Ramos (cell line): ENCODE data around the gene LEPR.

ENCODE experiments used
- in situ Hi-C: fragments of 300-500 bp; cut with MboI; formaldehyde crosslinking; loops from one replicate; pipeline ENCODE4 v1.14.3; 2022; ENCODE audit warnings: low sequenced_read_pairs; ENCODE audit not compliant: unreplicated experiment

LEPR gene

GRCh38 chr1:65409816-65410326, 10.6 kb upstream of the LEPR start:
- in situ Hi-C loops: loop anchor here (25.0 kb wide), 2 partner anchors 877 to 977 kb away; no protein-coding TSS in a partner anchor

DNA sequence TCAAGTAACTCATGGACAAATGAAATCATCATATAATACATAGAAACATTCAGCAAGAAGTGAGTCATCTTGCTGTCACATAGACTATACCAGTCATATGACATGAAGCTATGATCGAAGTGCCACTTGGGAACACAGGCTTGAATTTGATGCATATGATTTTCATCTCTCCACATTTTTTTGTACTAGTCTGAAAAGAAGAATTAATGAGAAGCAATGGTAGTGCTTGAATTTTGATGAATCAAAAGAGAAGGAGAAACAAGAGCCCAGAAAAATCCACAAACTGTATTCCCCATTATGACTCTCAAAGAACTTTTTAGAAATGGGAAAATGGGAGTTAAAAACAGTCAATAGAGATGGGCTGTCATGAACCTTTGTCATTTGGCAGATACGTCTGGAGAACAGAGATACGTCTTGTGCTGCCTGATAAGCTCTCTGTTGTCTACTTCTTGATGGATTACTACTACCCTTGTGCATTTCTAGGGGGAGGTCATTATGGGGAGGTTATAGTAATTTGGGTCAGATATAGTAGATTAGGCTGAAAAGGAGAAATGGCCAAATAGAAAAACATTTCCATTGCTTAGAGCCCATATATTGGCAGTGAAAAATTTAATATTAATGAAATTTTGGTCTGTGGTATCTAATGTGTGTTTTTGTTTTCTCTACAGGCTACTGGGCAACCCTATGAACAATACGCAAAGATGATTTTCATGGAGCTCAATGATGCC, 8.0 kb upstream of the LEPR start:
- in situ Hi-C loops: loop anchor here (25.0 kb wide), 2 partner anchors 875 to 975 kb away; no protein-coding TSS in a partner anchor

DNA sequence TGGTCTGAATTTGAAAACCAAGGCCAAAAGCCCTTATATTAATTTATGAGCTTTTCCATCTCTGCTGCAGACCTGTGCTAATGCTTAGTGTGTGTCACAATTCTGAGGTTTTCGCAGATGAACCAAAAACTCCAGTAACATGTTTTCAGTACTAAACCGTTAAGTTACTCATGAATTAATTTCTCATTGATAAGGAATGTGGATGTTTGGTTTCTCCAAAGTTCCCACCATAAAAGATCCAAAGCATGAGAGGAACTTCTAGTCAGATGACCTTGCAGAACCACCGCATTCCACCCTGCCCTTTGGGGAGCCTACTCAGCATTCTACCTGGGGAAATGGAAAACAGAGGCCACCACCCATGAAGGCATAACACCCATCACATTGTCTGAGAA, 7.5 kb upstream of the LEPR start:
- in situ Hi-C loops: loop anchor here (25.0 kb wide), 2 partner anchors 874 to 974 kb away; no protein-coding TSS in a partner anchor

DNA sequence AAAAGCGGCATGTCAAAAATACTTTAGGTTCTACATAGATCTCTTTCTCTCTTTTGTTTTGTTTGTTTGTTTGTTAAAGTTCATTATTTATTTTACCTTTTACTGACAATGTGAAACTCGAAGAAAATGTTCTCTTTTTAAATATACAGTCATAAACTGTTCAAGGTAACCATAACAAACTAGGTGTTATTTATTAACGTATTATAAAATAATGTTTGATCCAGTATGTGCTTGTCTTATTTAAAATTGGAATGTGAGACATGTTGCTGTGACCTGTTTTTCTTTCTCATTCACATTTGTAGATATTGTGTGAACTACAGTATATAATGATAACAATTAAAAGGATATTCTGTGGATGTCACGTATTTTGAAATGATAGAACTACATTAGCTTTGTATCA, 5.9 kb upstream of the LEPR start:
- in situ Hi-C loops: loop anchor here (25.0 kb wide), 2 partner anchors 873 to 973 kb away; no protein-coding TSS in a partner anchor

DNA sequence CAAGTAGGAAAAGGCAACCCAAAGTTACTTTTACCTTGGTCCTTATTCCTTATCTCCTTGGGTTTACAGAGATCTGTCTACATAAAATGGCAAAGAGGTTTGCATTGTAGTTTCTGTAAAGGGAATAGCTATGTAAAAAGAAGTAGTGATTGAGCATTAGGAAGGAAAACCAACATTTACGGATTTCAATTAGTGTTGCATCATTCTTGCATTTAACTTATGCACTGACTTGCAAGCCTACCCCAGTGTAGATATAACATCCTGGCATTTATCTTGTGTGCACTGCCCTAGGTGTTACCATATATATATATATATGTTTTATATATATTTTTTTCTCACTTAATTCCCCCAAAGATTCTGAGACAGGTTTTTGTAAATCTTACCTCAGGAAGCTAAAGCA, 3.7 kb upstream of the LEPR start:
- in situ Hi-C loops: loop anchor here (25.0 kb wide), 2 partner anchors 871 to 971 kb away; no protein-coding TSS in a partner anchor

GRCh38 chr1:65417729-65418128, 2.7 kb upstream of the LEPR start:
- in situ Hi-C loops: loop anchor here (25.0 kb wide), 2 partner anchors 870 to 970 kb away; no protein-coding TSS in a partner anchor

GRCh38 chr1:65418522-65419185, 1.8 kb upstream of the LEPR start:
- in situ Hi-C loops: loop anchor here (25.0 kb wide), 2 partner anchors 869 to 969 kb away; no protein-coding TSS in a partner anchor

DNA sequence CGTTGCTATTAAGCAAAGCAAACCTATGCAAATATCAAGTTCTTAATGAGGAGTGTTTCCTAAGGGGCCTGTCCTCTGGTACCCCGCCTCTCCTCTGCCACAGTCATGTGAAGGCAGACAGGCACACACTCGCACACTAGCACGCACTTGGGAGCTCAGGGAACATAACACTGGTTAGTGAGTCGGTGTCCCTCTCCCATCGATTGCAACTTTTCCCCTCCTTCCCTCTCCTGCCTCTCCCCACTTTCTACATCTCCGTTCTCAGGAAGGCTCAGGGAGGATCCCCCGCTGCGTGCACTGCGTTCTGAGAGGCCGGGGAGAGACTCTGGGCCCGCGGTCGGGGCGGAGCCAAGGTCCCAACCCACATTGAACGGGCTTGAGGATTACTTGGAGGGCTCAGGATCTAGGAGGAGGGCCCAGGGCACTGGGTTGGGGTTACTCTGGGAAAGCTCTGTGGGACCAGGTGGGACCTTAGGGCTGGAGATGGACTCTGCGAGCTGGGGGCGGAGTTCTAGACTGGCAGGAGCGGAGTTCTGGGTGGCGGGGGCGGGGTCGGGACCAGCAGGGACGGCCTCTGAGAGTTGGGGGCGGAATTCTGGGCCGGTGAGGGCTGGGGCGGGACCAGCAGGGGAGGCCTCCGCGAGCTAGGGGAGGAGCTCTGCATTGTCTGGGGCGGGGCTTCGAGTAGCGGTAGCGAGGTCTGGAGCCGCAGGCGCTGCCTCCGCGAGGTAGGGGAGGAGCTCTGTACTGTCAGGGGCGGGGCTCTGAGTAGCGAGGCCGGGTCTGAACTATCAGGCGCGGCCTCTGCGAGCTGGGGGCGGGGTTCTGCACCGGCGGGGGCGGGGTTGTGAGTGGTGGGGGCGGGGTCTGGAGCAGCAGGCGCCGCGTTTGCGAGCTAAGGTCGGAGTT, 533 bp upstream of the LEPR start:
- in situ Hi-C loops: loop anchor here (10.0 to 25.0 kb wide), 3 partner anchors 165 to 967 kb away; no protein-coding TSS in a partner anchor

- in situ Hi-C loops: loop anchor here (10.0 to 25.0 kb wide), 3 partner anchors 167 to 966 kb away; no protein-coding TSS in a partner anchor
Observed at GRCh38 chr1:65421351-65422025, 1.0 kb downstream of the LEPR start.

GRCh38 chr1:65422241-65423203, 2.1 kb downstream of the LEPR start:
- in situ Hi-C loops: loop anchor here (10.0 to 25.0 kb wide), 3 partner anchors 168 to 965 kb away; no protein-coding TSS in a partner anchor

DNA sequence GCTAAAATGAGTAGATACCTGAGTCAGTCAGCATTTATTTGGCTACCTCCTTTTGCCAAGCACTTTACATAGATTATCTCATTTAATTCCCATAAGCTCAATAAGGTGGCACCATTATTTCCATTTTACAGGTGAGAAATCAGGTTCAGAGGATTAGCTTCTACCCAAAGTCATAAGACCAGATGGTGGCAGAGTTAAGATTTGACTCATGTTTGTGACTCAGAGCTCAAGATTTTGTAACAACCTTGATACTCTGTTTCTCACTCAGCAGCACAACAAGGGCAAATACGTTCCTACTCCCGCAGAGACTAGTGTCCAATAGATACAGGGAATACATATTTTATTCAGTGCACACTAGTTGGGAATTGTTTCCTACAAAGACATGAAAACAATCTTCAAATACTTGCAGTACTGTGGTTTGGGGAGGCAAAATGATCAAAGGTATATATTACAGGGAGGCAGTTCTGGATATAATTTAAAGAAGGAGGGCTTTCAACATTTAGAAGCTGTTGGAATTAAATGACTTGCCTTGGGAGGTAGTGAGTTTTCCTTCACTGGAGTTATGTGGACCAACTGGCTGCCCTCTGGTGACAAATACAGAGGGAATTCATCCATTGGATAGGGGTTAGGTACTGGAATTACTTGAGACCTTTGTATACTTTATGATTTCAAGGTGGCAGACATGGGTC, 3.6 kb downstream of the LEPR start:
- in situ Hi-C loops: loop anchor here (10.0 to 25.0 kb wide), 3 partner anchors 169 to 963 kb away; no protein-coding TSS in a partner anchor

DNA sequence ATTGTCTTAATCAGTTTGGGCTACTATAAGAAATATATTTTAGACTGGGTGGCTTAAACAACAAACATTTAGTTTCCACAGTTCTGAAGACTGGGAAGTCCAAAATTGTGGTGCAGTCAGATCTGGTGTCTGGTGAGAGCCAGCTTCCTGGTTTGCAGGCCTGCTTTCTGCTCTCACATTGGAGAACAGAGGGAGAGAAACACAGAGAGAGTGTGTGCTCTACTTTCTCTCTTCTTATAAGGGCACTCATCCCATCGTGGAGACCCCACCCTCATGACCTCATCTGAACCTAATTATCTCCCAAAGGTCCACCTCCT, 4.1 kb downstream of the LEPR start:
- in situ Hi-C loops: loop anchor here (10.0 to 25.0 kb wide), 3 partner anchors 170 to 963 kb away; no protein-coding TSS in a partner anchor

- in situ Hi-C loops: loop anchor here (10.0 kb wide), 1 partner anchor 170 kb away; no protein-coding TSS in a partner anchor
Observed at GRCh38 chr1:65425006-65425405, 4.5 kb downstream of the LEPR start.

- in situ Hi-C loops: loop anchor here (10.0 kb wide), 1 partner anchor 171 kb away; no protein-coding TSS in a partner anchor
Observed at GRCh38 chr1:65425697-65426096, 5.2 kb downstream of the LEPR start.

GRCh38 chr1:65429078-65429477, 8.6 kb downstream of the LEPR start:
- in situ Hi-C loops: loop anchor here (10.0 kb wide), 1 partner anchor 174 kb away; no protein-coding TSS in a partner anchor

DNA sequence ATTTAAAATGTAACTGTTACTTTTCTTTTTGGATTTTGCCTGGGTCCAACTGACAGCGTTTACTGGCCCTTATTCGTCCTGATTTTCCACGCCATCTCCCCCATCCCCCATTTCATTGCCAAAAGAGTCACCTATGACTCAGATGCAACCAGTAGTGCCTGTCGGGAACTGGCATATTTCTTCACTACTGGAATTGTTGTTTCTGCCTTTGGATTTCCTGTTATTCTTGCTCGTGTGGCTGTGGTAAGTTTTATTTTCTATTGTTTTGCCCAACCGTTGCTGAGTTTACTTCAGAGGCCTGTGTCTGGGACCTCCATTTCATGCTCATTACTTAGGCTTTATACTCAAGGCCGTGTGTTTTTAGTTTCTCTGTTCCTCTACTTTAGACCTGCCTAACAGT, 9.3 kb downstream of the LEPR start:
- in situ Hi-C loops: loop anchor here (10.0 kb wide), 1 partner anchor 175 kb away; no protein-coding TSS in a partner anchor

DNA sequence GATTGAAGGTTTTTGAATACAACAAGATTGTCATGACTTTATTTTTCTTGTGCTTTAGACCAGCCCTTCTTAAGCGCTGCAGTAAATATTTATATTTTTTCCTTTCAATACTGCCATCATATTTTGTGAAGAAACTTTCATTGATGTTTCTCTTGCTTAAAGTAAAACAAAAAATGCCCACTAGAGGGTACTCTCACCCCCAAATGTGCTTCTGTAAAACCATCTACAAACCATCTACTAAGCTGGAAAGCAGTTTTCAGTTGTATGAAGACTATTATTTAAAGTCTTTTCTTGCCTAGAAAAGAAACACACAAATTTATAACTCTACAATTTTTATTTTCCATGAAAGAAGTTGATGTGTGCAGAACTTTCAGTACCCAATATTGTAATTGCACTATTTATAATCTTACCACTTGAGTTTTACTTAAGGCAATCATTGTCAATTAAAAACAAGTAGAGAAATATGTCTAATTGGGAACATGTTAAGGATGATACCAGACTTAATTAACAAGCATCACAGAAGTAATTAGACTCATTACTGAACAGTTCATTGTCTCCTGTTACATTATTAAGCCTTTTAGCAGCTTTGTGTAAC, 10.7 kb downstream of the LEPR start:
- in situ Hi-C loops: no loop called here
